Brain microvascular endothelial cell (primary cell): Measurements from ENCODE around the gene EVX1.

Source experiments
- DNase-seq: peaks from one replicate; pipeline ENCODE4 v3.0.0-alpha.2; 2020
- H3K27ac ChIP-seq: fragments of 250-450 bp; sonication (Bioruptor Pico); 2 replicates; pipeline ENCODE4 v1.5.1; 2020; ENCODE audit warnings: mild to moderate bottlenecking, moderate library complexity
- H3K27me3 ChIP-seq: fragments of 250-450 bp; sonication (Bioruptor Pico); replicated peaks from 2 replicates; pipeline ENCODE4 v1.5.1; 2020; ENCODE audit warnings: mild to moderate bottlenecking
- H3K36me3 ChIP-seq: fragments of 250-450 bp; sonication (Bioruptor Pico); replicated peaks from 2 replicates; pipeline ENCODE4 v1.5.1; 2020; ENCODE audit warnings: mild to moderate bottlenecking
- H3K4me3 ChIP-seq: 2 replicates; pipeline ENCODE4 v1.5.1; 2011; ENCODE audit warnings: low read depth, mild to moderate bottlenecking, control low read depth, low read length, moderate library complexity
- in situ Hi-C: cut with HindIII; loops from 2 replicates; pipeline ENCODE4 v1.10.0; 2017; ENCODE audit warnings: low sequenced_read_pairs, low pct_ligation_motif_present
- TF ChIP-seq, protein P1 (sequence below): IDR thresholded peaks from 2 replicates; pipeline ENCODE4 v1.5.1; 2011; ENCODE audit warnings: low read depth, mild to moderate bottlenecking, moderate library complexity, low read length, control low read depth, inconsistent platforms; ENCODE audit errors: missing control alignments

EVX1 gene

DNA sequence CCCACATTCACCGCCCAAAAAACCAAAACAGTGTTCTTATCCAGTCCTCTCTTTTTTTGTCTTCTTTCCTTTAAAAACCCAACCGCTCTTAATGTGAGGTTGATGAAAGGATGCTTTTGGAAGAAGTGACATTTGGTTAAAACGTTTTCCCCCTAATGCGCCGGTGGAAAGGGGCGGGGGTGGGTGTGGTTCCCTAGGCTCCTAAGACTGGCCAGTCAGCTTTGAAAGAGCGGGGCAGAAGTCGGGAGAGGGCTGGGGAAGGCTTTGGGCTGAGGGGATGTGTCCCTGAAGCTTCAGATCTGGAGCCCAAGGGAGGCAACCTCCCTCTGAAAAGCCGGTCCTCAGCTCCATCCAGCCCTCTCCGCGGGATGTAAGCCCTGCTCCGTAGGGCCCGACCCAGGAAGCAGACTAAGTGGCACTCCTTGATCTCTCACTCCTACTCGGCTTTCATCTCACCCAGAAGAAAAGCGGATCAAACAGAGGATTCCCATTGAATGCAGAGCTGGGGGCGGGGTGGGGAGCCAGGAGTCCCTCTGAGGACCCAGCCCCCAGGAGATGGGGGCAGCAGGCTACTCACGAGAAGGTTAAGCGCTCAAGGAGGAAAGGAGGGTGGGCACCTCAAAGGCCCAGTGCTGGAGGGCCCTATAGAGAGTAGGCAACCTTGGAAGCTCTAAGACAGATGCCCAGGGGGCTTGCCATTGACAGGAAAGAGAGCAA, 2.4 kb upstream of the EVX1 start:
- Histone ChIP-seq H3K4me3 (no peak overlapping the region), H3K36me3 (no peaks in the 10 kb centered on the region), H3K27ac (no peak overlapping the region), H3K27me3 (peaks cover 92% of the 10 kb centered on the region)
- in situ Hi-C loops, result no loop called here
- no peak for DNase-seq
- TF ChIP-seq, protein P1, sequence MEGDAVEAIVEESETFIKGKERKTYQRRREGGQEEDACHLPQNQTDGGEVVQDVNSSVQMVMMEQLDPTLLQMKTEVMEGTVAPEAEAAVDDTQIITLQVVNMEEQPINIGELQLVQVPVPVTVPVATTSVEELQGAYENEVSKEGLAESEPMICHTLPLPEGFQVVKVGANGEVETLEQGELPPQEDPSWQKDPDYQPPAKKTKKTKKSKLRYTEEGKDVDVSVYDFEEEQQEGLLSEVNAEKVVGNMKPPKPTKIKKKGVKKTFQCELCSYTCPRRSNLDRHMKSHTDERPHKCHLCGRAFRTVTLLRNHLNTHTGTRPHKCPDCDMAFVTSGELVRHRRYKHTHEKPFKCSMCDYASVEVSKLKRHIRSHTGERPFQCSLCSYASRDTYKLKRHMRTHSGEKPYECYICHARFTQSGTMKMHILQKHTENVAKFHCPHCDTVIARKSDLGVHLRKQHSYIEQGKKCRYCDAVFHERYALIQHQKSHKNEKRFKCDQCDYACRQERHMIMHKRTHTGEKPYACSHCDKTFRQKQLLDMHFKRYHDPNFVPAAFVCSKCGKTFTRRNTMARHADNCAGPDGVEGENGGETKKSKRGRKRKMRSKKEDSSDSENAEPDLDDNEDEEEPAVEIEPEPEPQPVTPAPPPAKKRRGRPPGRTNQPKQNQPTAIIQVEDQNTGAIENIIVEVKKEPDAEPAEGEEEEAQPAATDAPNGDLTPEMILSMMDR, result no peak

DNA sequence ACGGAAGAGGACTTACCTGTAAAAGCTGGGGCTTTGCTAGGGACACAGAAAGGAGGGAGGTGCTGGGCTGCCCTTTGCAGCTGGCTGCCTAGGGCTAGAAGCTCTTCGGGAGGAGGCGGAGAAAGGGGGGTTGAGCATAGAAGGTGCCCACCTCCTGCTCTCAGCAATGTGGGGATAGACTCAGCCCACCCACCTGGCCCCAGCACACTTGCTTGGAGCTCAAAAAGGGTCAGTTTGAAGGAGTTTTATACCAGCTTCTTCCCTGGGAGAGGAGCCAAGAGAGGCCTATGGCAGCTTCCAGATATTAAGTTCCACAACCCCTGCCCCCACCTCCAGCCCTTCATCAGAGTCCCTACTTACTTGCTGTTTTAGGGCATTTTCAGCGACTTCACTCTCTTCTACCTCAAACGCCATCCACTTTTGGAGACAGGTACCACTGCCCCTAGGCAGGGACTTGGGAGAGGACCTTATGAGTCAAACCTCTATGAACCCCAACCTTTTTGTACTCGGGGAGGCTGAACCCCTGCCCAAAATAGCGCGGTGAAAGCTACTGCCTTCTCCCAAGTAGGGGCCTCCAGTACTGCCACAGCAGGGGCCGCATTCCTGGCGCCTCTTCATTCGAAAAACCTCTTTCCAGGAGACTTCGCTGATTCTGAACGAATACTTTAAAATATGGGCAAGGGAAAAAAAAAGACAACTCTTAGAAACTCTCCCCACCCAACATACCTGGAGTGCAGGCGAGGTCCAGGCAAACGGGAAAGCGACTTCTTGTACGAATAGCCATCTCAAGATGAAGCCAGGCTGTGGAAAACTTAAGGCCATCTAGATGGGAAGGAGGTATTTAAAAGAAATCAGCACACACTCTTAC, 1.2 kb upstream of the EVX1 start:
- Histone ChIP-seq H3K27ac (no peak overlapping the region), H3K36me3 (no peaks in the 10 kb centered on the region), H3K4me3 (no peak overlapping the region), H3K27me3 (peaks cover 94% of the 10 kb centered on the region)
- in situ Hi-C loops, result no loop called here
- TF ChIP-seq, protein P1, result no peak
- no peak for DNase-seq

GRCh38 chr7:27242154-27242553, 448 bp upstream of the EVX1 start:
- Histone ChIP-seq H3K4me3 (no peak overlapping the region), H3K27me3 (peaks cover 95% of the 10 kb centered on the region), H3K36me3 (no peaks in the 10 kb centered on the region), H3K27ac (no peak overlapping the region)
- TF ChIP-seq, protein P1, result no peak
- in situ Hi-C loops, result no loop called here
- no peak for DNase-seq

- TF ChIP-seq, protein P1, result no peak
These were observed 950 bp downstream of the EVX1 start for GRCh38 chr7:27243340-27244163.

GRCh38 chr7:27244488-27245123, 2.0 kb downstream of the EVX1 start:
- in situ Hi-C loops, result no loop called here
- DNase-seq, result no peak
- no peaks in the 10 kb centered on the region for H3K36me3 ChIP-seq
- no peak overlapping the region for H3K27ac ChIP-seq
- TF ChIP-seq, protein P1, result no peak
- no peak overlapping the region for H3K4me3 ChIP-seq
- H3K27me3 ChIP-seq, result peaks cover 100% of the 10 kb centered on the region

More at GRCh38 chr7:27243340-27244163, 950 bp downstream of the EVX1 start:
- in situ Hi-C loops, result no loop called here
- Histone ChIP-seq H3K4me3 (no peak overlapping the region), H3K27me3 (peaks cover 98% of the 10 kb centered on the region), H3K36me3 (no peaks in the 10 kb centered on the region), H3K27ac (no peak overlapping the region)
- no peak for DNase-seq
